GM18511 (cell line): ENCODE results near the gene PRPF19.

Source experiments
- ATAC-seq: cut with Tn5 transposase; IDR thresholded peaks from one replicate; pipeline ENCODE4 v1.9.1; 2021; ENCODE audit warnings: mild to moderate bottlenecking, moderate library complexity; ENCODE audit not compliant: unreplicated experiment

PRPF19 gene

DNA sequence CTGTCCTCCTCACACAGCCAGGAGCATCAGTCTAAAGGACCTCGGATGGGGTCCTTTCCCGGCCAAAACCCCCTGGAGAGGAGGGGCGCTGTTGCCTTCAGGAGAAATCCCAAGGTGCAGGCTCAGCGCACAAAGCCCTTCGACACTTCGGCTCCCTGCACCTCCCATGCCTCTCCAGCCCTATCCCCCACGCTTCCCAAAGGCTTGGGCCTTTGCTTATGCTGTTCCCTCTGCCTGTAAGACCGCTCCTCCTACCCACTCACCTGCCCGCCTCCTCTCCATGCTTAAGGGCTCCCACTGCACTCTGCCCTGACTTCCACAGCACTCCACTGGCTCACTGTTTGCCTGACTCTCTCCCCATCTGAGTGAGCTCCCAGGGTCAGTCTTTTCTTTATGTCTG lies 32.1 kb upstream of the PRPF19 start:
- no peak for ATAC-seq

DNA sequence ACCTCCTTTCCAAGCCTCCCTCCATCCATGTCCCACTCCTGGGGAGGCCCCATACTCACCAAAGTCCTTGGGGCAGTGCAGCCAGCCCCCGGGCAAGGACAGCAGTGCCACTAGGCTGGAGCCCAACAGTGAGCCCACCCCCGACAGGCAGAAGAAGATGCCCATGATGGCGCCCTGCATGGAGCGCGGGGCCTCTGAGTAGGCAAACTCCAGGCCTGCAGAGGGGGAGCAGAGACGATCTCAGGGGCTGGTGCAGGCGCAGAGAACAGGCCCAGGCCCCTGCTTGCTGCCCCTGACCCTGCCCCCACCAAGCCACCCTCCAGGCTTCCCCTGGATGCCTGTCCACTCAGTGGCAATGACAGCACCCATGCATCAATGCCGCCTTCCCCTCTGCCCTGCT lies 31.4 kb upstream of the PRPF19 start:
- no peak for ATAC-seq

DNA sequence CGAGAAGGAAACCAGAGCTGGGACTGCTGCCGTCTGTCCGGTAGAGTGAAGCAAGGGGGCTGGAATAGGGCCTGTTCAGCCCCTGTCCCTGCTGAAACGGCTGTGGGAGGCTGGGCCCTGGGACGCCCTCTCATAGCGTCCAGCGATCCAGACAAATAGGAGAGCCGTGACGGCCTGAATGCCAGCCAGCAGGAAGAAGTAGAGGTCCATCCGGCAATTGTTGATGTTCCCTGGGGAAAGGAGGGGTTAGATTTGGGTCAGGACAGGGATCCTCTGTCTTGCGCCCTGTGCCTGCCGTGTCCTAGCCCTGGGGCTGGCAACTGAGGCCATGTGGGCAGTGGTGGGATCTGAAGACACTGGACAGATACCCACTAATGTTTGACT lies 30.8 kb upstream of the PRPF19 start:
- no peak for ATAC-seq

DNA sequence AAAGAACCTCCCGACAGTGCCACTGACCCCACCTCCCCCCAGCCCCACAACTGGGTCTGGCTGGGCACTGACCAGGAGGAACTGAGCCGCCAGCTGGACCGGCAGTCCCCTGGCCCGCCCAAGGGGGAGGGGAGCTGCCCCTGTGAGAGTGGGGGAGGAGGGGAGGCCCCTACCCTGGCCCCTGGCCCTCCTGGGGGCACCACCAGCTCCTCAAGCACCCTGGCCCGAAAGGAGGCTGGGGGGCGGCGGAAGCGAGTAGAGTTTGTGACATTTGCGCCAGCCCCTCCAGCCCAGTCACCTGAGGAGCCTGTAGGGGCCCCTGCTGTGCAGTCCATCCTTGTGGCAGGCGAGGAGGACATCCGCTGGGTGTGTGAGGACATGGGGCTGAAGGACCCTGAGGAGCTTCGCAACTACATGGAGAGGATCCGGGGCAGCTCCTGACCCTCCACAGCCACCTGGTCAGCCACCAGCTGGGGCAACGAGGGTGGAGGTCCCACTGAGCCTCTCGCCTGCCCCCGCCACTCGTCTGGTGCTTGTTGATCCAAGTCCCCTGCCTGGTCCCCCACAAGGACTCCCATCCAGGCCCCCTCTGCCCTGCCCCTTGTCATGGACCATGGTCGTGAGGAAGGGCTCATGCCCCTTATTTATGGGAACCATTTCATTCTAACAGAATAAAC lies 30.2 kb upstream of the PRPF19 start:
- no peak for ATAC-seq

DNA sequence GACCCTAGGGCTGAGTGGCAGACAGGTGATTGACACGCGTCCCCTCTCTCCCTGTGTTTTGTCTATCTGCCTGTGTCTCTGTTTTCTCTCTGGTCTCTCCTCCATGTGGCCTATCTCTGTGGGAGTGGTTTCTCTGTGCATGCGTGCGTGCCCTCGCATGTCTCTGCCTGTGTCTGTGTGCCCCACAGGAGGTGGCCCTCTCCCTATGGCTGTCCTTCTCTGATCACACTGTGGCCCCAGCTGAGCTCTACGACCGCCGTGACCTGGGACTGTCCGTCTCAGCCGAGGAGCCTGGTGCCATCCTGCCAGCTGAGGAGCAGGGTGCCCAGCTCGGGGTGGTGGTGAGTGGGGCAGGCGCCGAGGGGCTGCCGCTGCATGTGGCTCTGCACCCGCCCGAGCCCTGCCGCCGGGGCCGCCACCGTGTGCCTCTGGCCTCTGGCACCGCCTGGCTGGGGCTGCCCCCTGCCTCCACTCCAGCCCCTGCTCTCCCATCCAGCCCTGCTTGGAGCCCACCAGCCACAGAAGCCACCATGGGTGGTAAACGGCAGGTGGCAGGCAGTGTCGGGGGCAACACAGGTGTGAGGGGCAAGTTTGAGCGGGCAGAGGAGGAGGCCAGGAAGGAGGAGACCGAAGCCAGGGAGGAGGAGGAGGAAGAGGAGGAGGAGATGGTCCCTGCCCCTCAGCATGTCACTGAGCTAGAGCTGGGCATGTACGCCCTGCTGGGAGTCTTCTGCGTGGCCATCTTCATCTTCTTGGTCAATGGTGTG lies 29.5 kb upstream of the PRPF19 start:
- ATAC-seq, result no peak

DNA sequence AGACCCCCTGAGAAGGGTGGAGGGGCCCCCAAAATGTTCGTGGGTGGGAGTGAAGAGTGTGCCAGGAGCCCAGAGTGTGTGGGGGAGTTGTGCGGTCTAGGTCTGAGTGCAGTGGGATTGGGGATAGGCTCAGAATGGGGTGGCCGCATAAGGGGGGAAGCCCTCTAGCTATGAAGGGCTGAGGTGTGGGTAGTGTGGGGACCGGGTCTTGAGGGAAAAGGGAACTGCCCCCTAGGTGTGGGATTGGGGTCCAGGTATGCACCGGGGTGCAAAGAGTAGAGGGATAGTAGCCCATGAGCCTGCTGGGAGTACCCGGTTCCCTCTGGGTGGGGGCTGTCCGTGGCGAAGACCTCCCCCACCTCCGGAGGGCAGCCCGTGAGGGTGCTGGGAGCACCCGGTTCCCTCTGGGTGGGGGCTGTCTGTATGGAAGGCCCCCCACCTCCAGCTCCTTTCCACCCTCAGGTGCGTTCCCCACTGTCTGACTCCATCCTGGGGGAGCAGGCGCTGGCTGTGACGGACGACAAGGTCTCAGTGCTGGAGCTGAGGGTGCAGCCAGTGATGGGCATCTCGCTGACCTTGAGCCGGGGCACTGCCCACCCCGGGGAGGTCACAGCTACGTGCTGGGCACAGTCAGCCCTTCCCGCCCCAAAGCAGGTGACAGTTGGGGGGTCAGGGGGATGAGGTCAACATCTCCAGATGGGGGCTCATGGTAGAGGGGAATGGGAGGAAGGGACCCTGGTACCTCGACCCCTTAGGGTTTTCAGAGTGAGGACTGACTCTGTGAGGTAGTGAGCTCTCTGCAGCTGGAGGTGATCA lies 28.6 kb upstream of the PRPF19 start:
- ATAC-seq, result no peak

DNA sequence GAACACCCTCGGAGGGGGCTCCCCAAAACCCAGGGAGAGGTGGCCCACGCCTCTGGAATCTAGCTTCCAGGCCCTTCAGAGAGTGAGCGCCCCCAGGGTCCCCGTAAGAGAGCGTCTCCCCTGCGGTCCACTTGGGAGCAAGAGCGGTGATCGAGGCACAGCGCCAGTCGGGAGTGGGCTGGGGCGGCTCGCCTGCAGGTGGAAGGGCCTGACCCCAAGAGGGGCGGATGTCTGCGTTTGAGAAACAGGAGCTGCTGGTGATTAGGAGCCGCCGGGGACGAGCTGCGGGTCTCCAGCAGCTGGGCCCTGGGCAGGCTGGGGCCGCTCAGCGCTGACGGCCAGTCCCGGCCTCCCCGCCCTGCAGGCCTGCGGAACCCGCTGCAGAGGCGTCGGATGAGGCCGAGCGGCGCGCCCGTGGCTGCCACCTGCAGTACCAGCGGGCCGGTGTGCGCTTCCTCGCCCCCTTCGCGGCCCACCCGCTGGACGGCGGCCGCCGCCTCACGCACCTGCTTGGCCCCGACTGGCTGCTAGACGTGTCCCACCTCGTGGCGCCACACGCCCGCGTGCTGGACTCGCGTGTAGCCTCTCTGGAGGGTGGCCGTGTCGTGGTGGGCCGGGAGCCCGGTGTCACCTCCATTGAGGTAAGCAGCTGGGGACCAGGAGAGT lies 27.9 kb upstream of the PRPF19 start:
- ATAC-seq, result no peak

DNA sequence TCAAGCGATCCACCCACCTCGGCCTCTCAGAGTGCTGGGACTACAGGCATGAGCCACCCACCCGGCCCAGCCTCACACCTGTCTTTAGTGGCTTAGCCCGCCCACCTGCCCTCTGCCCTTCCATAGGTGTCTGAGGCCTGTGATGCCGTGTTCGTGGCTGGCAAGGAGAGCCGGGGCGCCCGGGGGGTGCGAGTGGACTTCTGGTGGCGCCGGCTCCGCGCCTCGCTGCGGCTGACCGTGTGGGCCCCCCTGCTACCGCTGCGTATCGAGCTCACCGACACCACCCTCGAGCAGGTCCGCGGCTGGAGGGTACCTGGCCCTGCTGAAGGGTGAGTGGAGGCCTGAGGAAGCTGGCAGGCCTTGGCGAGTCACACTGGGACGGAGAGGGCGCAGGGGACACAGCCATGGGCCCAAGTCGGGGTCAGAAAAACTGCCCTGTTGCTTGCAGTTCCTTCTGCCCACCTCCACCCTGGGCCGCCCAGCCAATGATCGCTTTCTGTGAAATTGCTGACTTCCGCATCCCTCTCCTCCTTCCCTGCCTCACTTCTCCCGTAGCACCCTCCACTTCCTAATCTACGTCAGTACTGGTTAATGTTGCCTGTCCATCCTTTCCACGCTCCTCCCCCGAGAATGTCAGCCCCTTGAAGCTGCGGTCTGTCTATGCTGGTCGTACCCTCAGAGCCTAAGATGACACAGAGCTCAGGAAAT lies 27.2 kb upstream of the PRPF19 start:
- no peak for ATAC-seq

DNA sequence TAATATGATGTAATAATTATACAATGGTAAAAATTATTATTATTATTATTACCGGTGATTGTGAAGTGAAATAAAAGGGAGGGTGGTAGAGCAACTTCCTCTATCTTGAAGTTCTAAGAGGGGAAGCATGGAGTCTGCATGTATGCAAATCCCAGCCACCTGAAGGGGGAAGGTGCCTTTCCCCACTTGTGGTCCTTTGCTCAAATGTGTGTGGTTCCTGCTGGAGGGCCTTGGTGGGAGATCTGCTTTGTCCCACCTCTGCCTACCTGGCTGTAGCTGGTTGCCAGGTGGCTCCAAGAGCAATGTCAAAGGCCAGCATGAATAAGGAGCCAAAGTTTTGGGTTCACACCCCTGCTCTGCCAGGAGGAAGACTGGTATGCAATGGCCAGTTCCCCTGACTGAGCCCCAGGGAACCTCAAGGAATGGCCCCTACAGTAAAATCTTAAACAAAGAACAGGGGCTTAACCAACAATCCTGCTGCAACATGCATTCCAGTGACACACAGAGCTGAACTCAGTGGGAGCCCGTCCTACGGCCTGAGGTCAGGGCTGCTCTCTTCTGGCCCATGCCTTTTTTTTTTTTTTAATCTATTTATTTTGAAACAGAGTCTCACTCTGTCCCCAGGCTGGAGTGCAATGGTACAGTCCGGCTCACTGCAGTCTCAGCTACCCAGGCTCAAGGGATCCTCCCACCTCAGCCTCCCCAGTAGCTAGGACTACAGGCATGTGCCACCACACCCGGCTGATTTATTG lies 26.4 kb upstream of the PRPF19 start:
- no peak for ATAC-seq

DNA sequence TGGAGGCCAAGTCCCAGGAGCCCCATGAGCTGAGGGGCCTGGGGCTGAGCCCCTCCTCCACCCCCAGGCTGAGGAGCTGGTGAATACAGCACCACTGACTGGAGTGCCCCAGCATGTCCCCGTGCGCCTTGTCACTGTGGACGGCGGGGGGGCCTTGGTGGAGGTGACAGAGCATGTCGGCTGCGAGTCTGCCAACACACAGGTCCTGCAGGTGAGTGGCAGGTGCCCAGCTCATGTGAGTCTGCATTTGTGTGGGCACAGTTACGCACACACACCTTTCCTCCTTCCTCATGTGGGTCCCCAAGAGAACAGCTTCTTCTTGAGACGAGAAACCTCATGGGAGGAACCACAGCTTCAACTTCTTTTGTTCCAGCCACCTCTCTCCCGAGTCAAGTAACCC lies 25.5 kb upstream of the PRPF19 start:
- no peak for ATAC-seq

DNA sequence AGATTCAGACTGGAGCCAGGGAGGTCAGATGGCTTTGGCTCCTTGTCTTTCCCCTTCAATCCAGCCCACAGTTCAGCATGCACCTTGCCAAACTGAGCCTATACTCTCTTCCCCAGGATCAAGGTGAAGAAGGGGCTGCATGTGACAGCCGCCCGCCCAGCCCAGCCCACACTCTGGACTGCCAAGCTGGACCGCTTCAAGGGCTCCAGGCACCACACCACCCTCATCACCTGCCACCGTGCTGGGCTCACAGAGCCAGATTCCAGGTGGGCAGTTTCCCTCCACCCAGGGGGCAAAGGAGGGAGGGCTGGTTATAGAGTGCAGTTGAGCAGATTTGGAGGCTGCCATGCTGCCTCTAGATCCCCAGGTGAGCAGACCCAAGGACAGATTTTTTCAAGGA lies 24.0 kb upstream of the PRPF19 start:
- no peak for ATAC-seq

DNA sequence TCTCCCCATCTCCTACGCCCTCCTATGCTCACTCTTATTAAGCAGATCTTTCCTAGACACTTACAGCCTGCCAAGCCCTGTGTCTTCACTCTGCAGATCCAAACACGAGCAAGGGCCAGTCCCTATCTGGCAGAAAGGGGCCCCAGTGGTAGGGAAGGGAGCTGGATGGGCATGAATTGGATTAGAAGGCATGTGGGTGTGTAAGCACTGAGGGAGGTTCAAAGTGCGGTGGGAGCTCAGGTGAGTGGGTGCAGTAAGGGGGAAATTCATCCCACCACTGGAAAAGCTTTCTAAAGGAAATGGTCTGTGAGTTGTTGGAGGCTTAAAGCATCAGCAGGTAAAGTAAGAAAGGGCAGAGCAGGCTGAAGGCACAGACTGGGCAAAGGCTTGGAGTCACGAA lies 23.4 kb upstream of the PRPF19 start:
- no peak for ATAC-seq

DNA sequence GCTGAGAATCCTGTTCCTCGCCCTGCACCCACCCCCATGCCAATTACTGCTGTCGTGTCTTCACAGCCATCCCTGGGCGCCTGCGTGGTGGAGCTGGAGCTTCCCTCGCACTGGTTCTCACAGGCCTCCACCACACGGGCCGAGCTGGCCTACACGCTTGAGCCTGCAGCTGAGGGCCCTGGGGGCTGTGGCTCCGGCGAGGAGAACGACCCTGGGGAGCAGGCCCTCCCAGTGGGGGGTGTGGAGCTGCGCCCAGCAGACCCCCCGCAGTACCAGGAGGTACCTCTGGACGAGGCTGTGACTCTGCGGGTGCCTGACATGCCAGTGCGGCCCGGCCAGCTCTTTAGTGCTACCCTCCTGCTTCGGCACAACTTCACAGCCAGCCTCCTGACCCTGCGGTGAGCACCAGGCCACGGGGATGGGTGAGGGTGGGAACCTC lies 22.2 kb upstream of the PRPF19 start:
- ATAC-seq, result no peak

DNA sequence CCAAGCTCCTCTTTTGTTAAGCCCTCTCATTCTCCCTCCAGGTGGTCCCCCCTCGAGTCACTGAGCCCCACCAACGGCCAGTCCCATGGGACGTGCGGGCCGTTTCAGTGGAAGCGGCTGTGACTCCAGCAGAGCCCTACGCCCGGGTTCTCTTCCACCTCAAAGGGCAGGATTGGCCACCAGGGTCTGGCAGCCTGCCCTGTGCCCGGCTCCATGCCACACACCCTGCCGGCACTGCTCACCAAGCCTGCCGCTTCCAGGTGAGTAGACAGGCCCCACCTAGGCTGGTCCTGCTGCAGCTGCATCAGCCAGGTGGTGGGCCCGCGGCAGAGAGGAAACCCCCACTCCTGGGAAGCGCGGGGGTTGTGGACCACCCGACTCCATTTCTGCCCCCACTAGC lies 21.2 kb upstream of the PRPF19 start:
- ATAC-seq, result no peak

DNA sequence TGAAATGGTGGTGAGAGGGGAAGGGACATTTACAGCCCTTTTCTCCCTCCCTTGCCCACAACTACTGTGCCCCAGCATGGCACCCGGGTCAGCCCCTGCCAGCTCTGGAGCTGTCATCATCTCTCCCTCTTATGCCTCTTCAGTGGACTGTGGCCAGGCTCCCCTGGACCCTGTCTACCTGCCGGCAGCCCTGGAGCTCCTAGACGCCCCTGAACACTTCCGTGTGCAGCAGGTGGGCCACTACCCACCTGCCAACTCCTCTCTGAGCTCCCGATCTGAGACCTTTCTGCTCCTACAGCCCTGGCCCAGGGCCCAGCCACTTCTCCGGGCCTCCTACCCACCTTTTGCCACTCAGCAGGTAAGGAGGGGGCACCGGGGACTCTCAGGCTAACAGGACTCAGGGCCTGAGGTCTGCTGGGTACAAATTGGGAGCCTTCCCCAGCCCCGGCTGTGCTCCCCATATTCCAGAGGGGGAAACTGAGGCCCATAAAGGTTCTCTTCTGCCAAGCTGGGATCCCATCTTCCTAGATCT lies 20.7 kb upstream of the PRPF19 start:
- ATAC-seq, result no peak

DNA sequence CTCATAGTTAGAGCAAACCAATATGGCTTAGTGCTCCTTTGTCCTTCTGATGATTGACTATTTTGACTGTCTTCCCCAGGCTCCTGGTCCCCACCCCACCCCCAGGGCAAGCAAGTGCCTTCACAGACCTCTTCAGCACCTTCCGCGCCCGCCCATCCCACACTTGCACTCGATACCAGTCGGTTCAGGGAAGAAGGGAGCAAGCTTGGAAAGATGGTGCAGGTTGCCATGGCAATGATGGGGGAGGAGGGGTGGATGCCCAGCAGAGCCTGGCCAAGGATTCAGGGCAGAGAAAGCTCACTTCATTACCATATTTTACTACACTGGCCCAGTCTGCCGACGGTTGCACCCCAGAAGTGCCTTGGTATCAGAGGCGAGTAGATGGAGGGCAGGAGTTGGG lies 20.1 kb upstream of the PRPF19 start:
- no peak for ATAC-seq

DNA sequence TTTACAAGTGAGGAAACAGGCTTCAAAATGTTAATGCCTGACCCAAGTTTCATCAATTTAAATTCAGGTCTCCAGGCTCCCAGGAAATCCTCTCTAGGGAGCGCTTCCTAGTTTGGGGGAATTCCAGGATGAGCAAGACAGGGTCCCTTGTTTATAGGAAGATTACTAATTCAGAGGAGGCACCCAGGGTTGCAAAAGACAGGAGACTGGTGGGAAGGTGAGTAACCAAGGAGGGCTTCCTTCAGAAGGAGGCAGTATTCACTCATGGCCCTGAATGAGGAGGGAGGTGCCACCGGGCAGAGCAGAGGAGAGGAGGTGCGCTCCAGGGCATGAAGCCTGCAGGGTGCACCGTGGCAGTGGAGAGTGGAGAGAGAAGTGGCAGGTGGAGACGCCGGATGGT lies 19.5 kb upstream of the PRPF19 start:
- no peak for ATAC-seq

DNA sequence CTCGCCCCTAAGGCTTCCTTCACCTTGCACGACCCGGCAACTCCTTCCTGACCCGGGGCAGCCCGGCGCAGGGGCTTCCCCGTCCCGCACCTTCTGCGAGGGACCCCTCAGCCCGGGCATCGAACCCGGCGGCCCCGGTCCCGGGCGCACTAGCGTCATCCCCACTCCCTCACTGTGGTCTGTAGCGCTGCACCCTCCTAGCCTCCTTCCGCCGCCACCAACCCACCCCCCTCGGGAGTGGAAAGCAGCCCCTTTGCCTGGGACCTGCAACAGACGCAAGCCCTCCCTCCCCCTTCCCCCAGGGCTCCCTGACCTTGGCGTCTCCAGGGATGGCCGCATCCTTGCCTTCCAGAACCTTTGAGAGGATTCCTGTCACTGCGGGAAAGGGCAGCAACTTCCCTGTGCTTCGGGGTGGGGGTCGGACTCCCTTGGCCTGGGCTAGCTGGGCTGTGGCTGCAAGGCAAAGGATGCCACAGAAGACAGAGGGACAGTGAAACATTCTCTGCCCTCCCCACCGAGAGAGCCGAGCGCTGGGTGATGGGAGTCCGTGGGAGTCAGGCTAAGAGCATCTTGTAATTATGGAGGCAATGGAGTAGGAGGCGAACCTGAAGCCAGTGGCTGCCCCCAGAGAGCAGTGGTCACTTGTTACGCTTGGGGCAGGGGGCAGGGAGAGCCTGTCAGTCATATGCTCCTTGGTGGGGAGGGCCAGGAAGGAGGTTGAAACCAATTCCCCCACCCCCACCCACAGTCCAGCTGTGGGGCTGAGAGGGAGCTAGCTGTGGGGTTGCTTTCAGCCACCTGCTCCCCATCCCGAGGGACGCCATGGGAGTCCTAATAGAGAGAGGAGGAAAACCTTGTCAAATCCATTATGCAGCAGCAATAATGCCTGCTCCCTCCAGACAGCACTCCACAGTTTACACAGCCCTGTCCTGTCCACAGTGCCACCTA lies 18.8 kb upstream of the PRPF19 start:
- peak; percentile 31 for ATAC-seq
